Fibroblast of the aortic adventitia (primary cell): ENCODE results near the gene OXSR1. TPM values are rescaled to one million over a fixed set of nuclear protein-coding genes. Genes with fewer than 3 reads are reported as not detected.

Source experiments
- DNase-seq: peaks from one replicate; pipeline ENCODE4 v3.0.0-alpha.2; 2010; ENCODE audit warnings: low read depth
- H3K4me3 ChIP-seq: 2 replicates; pipeline ENCODE4 v1.5.1; 2011; ENCODE audit warnings: low read depth, mild to moderate bottlenecking, control low read depth, low read length, moderate library complexity
- total RNA-seq: library from RNA; depleted of rRNA; stranded (reverse); fragments of >200 nt; gene quantifications from 2 replicates; pipeline ENCODE4 v1.2.3, GENCODE V29; 2012; ENCODE audit warnings: low replicate concordance
- TF ChIP-seq, protein P1 (sequence below): IDR thresholded peaks from 2 replicates; pipeline ENCODE4 v1.5.1; 2011; ENCODE audit warnings: mild to moderate bottlenecking, low read length, control low read depth, inconsistent platforms; ENCODE audit not compliant: insufficient read depth

OXSR1 gene
- total RNA-seq, 1 donor, result 36.2 TPM

GRCh38 chr3:38247366-38248035, 82.2 kb downstream of the OXSR1 start:
- no peak overlapping the region for H3K4me3 ChIP-seq
- TF ChIP-seq, protein P1, sequence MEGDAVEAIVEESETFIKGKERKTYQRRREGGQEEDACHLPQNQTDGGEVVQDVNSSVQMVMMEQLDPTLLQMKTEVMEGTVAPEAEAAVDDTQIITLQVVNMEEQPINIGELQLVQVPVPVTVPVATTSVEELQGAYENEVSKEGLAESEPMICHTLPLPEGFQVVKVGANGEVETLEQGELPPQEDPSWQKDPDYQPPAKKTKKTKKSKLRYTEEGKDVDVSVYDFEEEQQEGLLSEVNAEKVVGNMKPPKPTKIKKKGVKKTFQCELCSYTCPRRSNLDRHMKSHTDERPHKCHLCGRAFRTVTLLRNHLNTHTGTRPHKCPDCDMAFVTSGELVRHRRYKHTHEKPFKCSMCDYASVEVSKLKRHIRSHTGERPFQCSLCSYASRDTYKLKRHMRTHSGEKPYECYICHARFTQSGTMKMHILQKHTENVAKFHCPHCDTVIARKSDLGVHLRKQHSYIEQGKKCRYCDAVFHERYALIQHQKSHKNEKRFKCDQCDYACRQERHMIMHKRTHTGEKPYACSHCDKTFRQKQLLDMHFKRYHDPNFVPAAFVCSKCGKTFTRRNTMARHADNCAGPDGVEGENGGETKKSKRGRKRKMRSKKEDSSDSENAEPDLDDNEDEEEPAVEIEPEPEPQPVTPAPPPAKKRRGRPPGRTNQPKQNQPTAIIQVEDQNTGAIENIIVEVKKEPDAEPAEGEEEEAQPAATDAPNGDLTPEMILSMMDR, result peak; percentile 52
- DNase-seq, result peak; percentile 93

GRCh38 chr3:38250198-38250597, 84.9 kb downstream of the OXSR1 start:
- no peak for DNase-seq
- TF ChIP-seq, protein P1, result no peak

GRCh38 chr3:38251197-38251596, 85.9 kb downstream of the OXSR1 start:
- no peak overlapping the region for H3K4me3 ChIP-seq
- TF ChIP-seq, protein P1, result no peak
- DNase-seq, result no peak

More at GRCh38 chr3:38250198-38250597, 84.9 kb downstream of the OXSR1 start:
- H3K4me3 ChIP-seq, result no peak overlapping the region

DNA sequence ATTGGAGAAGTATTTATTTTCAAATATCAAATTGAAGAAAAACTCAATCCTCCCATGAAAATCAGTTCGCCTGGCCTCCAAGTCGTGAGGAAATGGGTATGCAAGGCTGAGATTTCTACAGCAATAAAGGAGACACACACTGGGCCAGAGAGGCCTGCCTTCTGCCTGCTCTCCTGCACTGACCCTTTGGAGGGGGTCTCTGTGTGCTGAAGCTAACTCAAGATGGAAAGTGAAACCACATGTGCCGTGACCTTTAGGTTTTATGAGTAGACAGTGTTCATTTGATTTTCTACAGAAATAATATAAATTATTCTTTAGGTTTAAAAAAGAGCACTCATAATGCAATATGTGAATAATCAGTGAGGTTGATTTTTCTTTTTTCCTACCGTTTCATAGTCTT, 88.4 kb downstream of the OXSR1 start:
- TF ChIP-seq, protein P1, result no peak
- H3K4me3 ChIP-seq, result no peak overlapping the region
- DNase-seq, result no peak

DNA sequence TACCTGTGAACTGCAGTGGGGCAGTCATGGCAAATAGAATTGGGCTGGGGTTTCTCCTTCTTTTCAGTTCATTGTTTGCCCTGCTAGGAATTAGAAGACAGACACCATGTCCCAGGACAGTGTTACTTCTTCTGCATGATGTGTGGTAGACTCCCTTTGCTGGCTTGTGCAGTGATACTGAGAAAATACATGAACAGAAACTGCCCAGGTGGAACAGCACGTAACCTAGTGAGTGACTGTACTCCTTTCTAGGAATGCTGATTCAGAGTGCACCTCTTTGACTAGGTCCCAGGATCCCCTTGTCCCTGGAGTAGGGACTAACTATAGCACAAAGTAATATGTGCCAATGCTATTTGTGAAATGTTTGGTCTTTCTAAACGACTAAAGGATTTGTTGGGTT, 89.5 kb downstream of the OXSR1 start:
- no peak overlapping the region for H3K4me3 ChIP-seq
- TF ChIP-seq, protein P1, result no peak
- no peak for DNase-seq

- DNase-seq, result peak; percentile 55
- TF ChIP-seq, protein P1, result no peak
These were observed 90.3 kb downstream of the OXSR1 start for GRCh38 chr3:38255627-38256026.

GRCh38 chr3:38257583-38257982, 92.2 kb downstream of the OXSR1 start:
- no peak overlapping the region for H3K4me3 ChIP-seq
- no peak for DNase-seq
- TF ChIP-seq, protein P1, result no peak

More at GRCh38 chr3:38255627-38256026, 90.3 kb downstream of the OXSR1 start:
- H3K4me3 ChIP-seq, result no peak overlapping the region
